ENCODE results near the gene SEL1L.
"Not testable (repeated sequence)": the region's sequence is repeated elsewhere in the genome, so short reads cannot be mapped to it uniquely, and the experiment has no call there.

GRCh38 chr14:81512826-81513225, 20.8 kb downstream of the SEL1L start:
- not testable (repeated sequence) for TF ChIP-seq CTCF (IDR thresholded peaks at IDR 0.05); KDM5A (IDR thresholded peaks at IDR 0.05); NR3C1 (IDR thresholded peaks at IDR 0.05); MYC (IDR thresholded peaks at IDR 0.05; ENCODE audit: borderline replicate concordance, low read length); MAX (IDR thresholded peaks at IDR 0.05); PBX3 (IDR thresholded peaks at IDR 0.05); POLR2A (IDR thresholded peaks at IDR 0.05; ENCODE audit: low read length)
